Testis (tissue), 3 donors: ENCODE data around the gene MTERF4. TPM values are rescaled to one million over a fixed set of nuclear protein-coding genes. Genes with fewer than 3 reads are reported as not detected.

ENCODE experiments used
- DNase-seq: peaks from one replicate; pipeline ENCODE4 v3.0.0-alpha.2; 2019
- H3K27ac ChIP-seq, 2 donors: fragments of 200-600 bp; sonication (generic); one replicate each; pipeline ENCODE4 v1.5.1; 2019
- H3K27me3 ChIP-seq: fragments of 200-600 bp; sonication (generic); one replicate; pipeline ENCODE4 v1.5.1; 2019
- H3K36me3 ChIP-seq: fragments of 200-600 bp; sonication (generic); one replicate; pipeline ENCODE4 v1.5.1; 2017; ENCODE audit warnings: low read depth; ENCODE audit errors: missing control alignments
- H3K4me1 ChIP-seq: fragments of 200-600 bp; sonication (generic); one replicate; pipeline ENCODE4 v1.5.1; 2019
- H3K4me3 ChIP-seq, 2 donors: fragments of 200-600 bp; sonication (generic); one replicate each; pipeline ENCODE4 v1.5.1; 2017 to 2019
- H3K9me3 ChIP-seq: fragments of 200-600 bp; sonication (generic); one replicate; pipeline ENCODE4 v1.5.1; 2017
- CTCF ChIP-seq, 3 experiments: fragments of 450-650 bp in 2 of 3; fragments of 200-600 bp in 1 of 3; sonication (generic) in 1 of 3; IDR thresholded peaks; one replicate each; pipeline ENCODE4 v1.5.1; 2016 to 2019; ENCODE audit warnings: antibody characterized with exemption in 3 of 3, mild to moderate bottlenecking in 2 of 3, moderate library complexity in 1 of 3
- POLR2A ChIP-seq: fragments of 450-650 bp; IDR thresholded peaks from one replicate; pipeline ENCODE4 v1.6.1; 2017; ENCODE audit warnings: antibody characterized with exemption, mild to moderate bottlenecking, moderate library complexity
- WGBS, 2 donors: methylation state at CpG; one replicate each; pipeline ENCODE4 v1.1.5; 2018; 5-methylcytosine and 5-hydroxymethylcytosine counted together
- intact Hi-C: fragments of 100-400 bp; cut with DNase I; formaldehyde crosslinking; loops from one replicate; pipeline ENCODE4 v1.15.1; 2023; ENCODE audit warnings: low total_unique reads
- polyA plus RNA-seq: library from polyadenylated mRNA; stranded (reverse); fragments of 350-450 nt; fragmentation: Illumina TruSeq; extraction: RNeasy Lipid Tissue Mini Kit (QIAGEN cat#74804); gene quantifications from one replicate; pipeline ENCODE4 v1.2.3, GENCODE V29; 2014; ENCODE audit warnings: low read depth, low replicate concordance; ENCODE audit not compliant: insufficient read depth
- small RNA-seq, 2 donors: library from RNA; depleted of rRNA; stranded (forward); fragments of <200 nt; gene quantifications; one replicate each; pipeline ENCODE3, GENCODE V24; 2016
- total RNA-seq, 2 donors: library from RNA; depleted of rRNA; stranded (reverse); fragments of >200 nt; gene quantifications; one replicate each; pipeline ENCODE4 v1.2.3, GENCODE V29; 2016

Gene MTERF4
- total and polyA plus RNA-seq, 3 donors from 2014 or later, result 26.4 to 40.6 (median 37.3) TPM

GRCh38 chr2:241047253-241048010, 54.7 kb downstream of the MTERF4 start:
- 36 to 58% methylated on average over 6 of the region's 6 CpGs for WGBS, 2 donors
- TF ChIP-seq POLR2A (no peak), CTCF (IDR thresholded peaks at IDR 0.05) (no peak)
- intact Hi-C loops, result no loop called here
- Histone ChIP-seq H3K9me3 (no peaks in the 10 kb centered on the region), H3K4me1 (no peaks in the 10 kb centered on the region), H3K36me3 (no peaks in the 10 kb centered on the region), H3K4me3 (no peak overlapping the region), H3K27me3 (no peaks in the 10 kb centered on the region), H3K27ac (no peak overlapping the region)
- DNase-seq, result peak; percentile 61

Small RNA genes within 50 kb of the gene (small RNA-seq; reads per million reads assigned to genes)
- 0 reads per million in 2 donors for gene AC005237.2

Other genes with a start within 250 kb of the MTERF4 start
- under 1 TPM in 1 of 2 donors, not detected in 1; 0.24 TPM for gene AGXT, start 233.5 kb downstream of the MTERF4 start, total RNA-seq
- gene AGXT, start 233.5 kb downstream of the MTERF4 start, polyA plus RNA-seq, result 0.51 TPM
- not detected for gene MAB21L4, start 206.1 kb downstream of the MTERF4 start, total RNA-seq
- 1.1 TPM for gene MAB21L4, start 206.1 kb downstream of the MTERF4 start, polyA plus RNA-seq
- under 1 TPM; 0.43 to 0.55 TPM for gene CROCC2, start 196.0 kb downstream of the MTERF4 start, total RNA-seq
- gene CROCC2, start 196.0 kb downstream of the MTERF4 start, polyA plus RNA-seq, result 0.51 TPM
- 100 to 1,000 TPM in 1 of 2 donors, 10 to 100 TPM in 1; 82.7 to 107 TPM for gene SNED1, start 103.7 kb downstream of the MTERF4 start, total RNA-seq
- gene SNED1, start 103.7 kb downstream of the MTERF4 start, polyA plus RNA-seq, result 15.8 TPM
- 10 to 100 TPM; 54.0 to 57.6 TPM for gene PASK, start 47.2 kb upstream of the MTERF4 start, total RNA-seq
- gene PASK, start 47.2 kb upstream of the MTERF4 start, polyA plus RNA-seq, result 48.6 TPM
- 100 to 1,000 TPM; 100 to 139 TPM for gene PPP1R7, start 48.2 kb upstream of the MTERF4 start, total RNA-seq
- 358 TPM for gene PPP1R7, start 48.2 kb upstream of the MTERF4 start, polyA plus RNA-seq
- gene ANO7, start 86.4 kb upstream of the MTERF4 start, total RNA-seq, result 1 to 10 TPM; 1.9 to 2.5 TPM
- 1.2 TPM for gene ANO7, start 86.4 kb upstream of the MTERF4 start, polyA plus RNA-seq
- 100 to 1,000 TPM; 648 to 790 TPM for gene HDLBP, start 213.4 kb upstream of the MTERF4 start, total RNA-seq
- gene HDLBP, start 213.4 kb upstream of the MTERF4 start, polyA plus RNA-seq, result 600 TPM
- 100 to 1,000 TPM; 310 to 365 TPM for gene SEPTIN2, start 213.6 kb upstream of the MTERF4 start, total RNA-seq
- gene SEPTIN2, start 213.6 kb upstream of the MTERF4 start, polyA plus RNA-seq, result 334 TPM